ENCODE measurements around the gene SLC9A9.

SLC9A9 gene

GRCh38 chr3:143329567-143330211 lies 518.6 kb downstream of the SLC9A9 start:
- no peak for DNase-seq (ENCODE audit: low read depth in 2 of 2)

- DNase-seq (ENCODE audit: low read depth in 2 of 2) = no peak
These were observed 519.8 kb downstream of the SLC9A9 start for GRCh38 chr3:143328451-143328850.

- DNase-seq (ENCODE audit: low read depth in 2 of 2) = no peak
These were observed 521.1 kb downstream of the SLC9A9 start for GRCh38 chr3:143326983-143327778.

- DNase-seq (ENCODE audit: low read depth in 2 of 2) = no peak
These were observed 527.1 kb downstream of the SLC9A9 start for GRCh38 chr3:143321058-143321769.

- DNase-seq (ENCODE audit: low read depth in 2 of 2) = no peak
These were observed 532.5 kb downstream of the SLC9A9 start for GRCh38 chr3:143315766-143316165.

- DNase-seq (ENCODE audit: low read depth in 2 of 2) = no peak
These were observed 533.8 kb downstream of the SLC9A9 start for GRCh38 chr3:143314251-143315093.

GRCh38 chr3:143313893-143314188 lies 534.4 kb downstream of the SLC9A9 start:
- DNase-seq (ENCODE audit: low read depth in 2 of 2) = no peak

GRCh38 chr3:143313025-143313892 lies 535.0 kb downstream of the SLC9A9 start:
- no peak for DNase-seq (ENCODE audit: low read depth in 2 of 2)

- DNase-seq (ENCODE audit: low read depth in 2 of 2) = no peak
These were observed 537.2 kb downstream of the SLC9A9 start for GRCh38 chr3:143311096-143311495.

- no peak for DNase-seq (ENCODE audit: low read depth in 2 of 2)
These were observed 538.6 kb downstream of the SLC9A9 start for GRCh38 chr3:143309705-143310104.

GRCh38 chr3:143307613-143308183 lies 540.6 kb downstream of the SLC9A9 start:
- DNase-seq (ENCODE audit: low read depth in 2 of 2) = no peak

GRCh38 chr3:143306407-143306806 lies 541.9 kb downstream of the SLC9A9 start:
- no peak for DNase-seq (ENCODE audit: low read depth in 2 of 2)

GRCh38 chr3:143302638-143303171 lies 545.6 kb downstream of the SLC9A9 start:
- no peak for DNase-seq (ENCODE audit: low read depth in 2 of 2)

GRCh38 chr3:143301031-143301901 lies 547.0 kb downstream of the SLC9A9 start:
- DNase-seq (ENCODE audit: low read depth in 2 of 2) = no peak

GRCh38 chr3:143298886-143299535 lies 549.3 kb downstream of the SLC9A9 start:
- DNase-seq (ENCODE audit: low read depth in 2 of 2) = no peak

- no peak for DNase-seq (ENCODE audit: low read depth in 2 of 2)
These were observed 549.9 kb downstream of the SLC9A9 start for GRCh38 chr3:143298380-143298779.

- DNase-seq (ENCODE audit: low read depth in 2 of 2) = no peak
These were observed 552.8 kb downstream of the SLC9A9 start for GRCh38 chr3:143295201-143296080.

- DNase-seq (ENCODE audit: low read depth in 2 of 2) = no peak
These were observed 554.1 kb downstream of the SLC9A9 start for GRCh38 chr3:143294188-143294587.

Data from stimulated activated CD8-positive, alpha-beta memory T cell treated with anti-CD3 and anti-CD28 coated beads, Interleukin-2, amount 100 ng/mL, for 48 hours (primary cell).